ENCODE measurements around the gene ELSPBP1.
A peak's percentile ranks its signal among the peaks of the same experiment; 100 is the strongest.
"Not testable (repeated sequence)": the region's sequence is repeated elsewhere in the genome, so short reads cannot be mapped to it uniquely, and the experiment has no call there.

ELSPBP1 gene

GRCh38 chr19:47994209-47994802, at the start of gene ELSPBP1:
ELSPBP1 (plus strand) TSS chr19:47994632; CDS start chr19:48008668, 14,036 bp downstream.
- Histone ChIP-seq H3K4me3 (no peak within 1 kb of the TSS), H3K9me3 (no peaks in the 10 kb centered on the region), H3K27me3 (ENCODE audit: low read depth) (0 out of 2 replicates have a peak, but pooled peaks cover 5% of the 10 kb centered on the region), H3K36me3 (replicated peaks) (no peaks in the 10 kb centered on the region), H3K4me1 (no peaks in the 10 kb centered on the region)
- in situ Hi-C loops (cut with MboI; ENCODE audit: low sequenced_read_pairs), result no loop called here
- no peak for DNase-seq (ENCODE audit: low spot score in 2 of 2)

- not testable (repeated sequence) for H3K36me3 ChIP-seq (replicated peaks); H3K4me3 ChIP-seq; H3K27me3 ChIP-seq (ENCODE audit: low read depth); H3K4me1 ChIP-seq; H3K9me3 ChIP-seq
- peak in 1 of 2 experiments; percentile 40 for DNase-seq (ENCODE audit: low spot score in 2 of 2)
- in situ Hi-C loops (cut with MboI; ENCODE audit: low sequenced_read_pairs), result loop anchor here (25.0 kb wide), 1 partner anchor 637 kb away; no protein-coding TSS in a partner anchor
Observed at GRCh38 chr19:47949852-47950521, 44.4 kb upstream of the ELSPBP1 start.

GRCh38 chr19:47952132-47952531, 42.3 kb upstream of the ELSPBP1 start:
- not testable (repeated sequence) for H3K36me3 ChIP-seq (replicated peaks); H3K4me3 ChIP-seq; H3K4me1 ChIP-seq; H3K27me3 ChIP-seq (ENCODE audit: low read depth); DNase-seq (ENCODE audit: low spot score in 2 of 2); H3K9me3 ChIP-seq
- in situ Hi-C loops (cut with MboI; ENCODE audit: low sequenced_read_pairs), result loop anchor here (25.0 kb wide), 1 partner anchor 635 kb away; no protein-coding TSS in a partner anchor

- H3K4me3 ChIP-seq, result not testable (repeated sequence)
- in situ Hi-C loops (cut with MboI; ENCODE audit: low sequenced_read_pairs), result loop anchor here (25.0 kb wide), 1 partner anchor 631 kb away; no protein-coding TSS in a partner anchor
Observed at GRCh38 chr19:47955936-47956335, 38.5 kb upstream of the ELSPBP1 start.

GRCh38 chr19:47973529-47973928, 20.9 kb upstream of the ELSPBP1 start:
- Histone ChIP-seq H3K4me3 (no peak overlapping the region), H3K4me1 (no peaks in the 10 kb centered on the region), H3K36me3 (replicated peaks) (no peaks in the 10 kb centered on the region), H3K27me3 (ENCODE audit: low read depth) (0 out of 2 replicates have a peak, but pooled peaks cover 4% of the 10 kb centered on the region), H3K9me3 (no peaks in the 10 kb centered on the region)
- in situ Hi-C loops (cut with MboI; ENCODE audit: low sequenced_read_pairs), result loop anchor here (25.0 kb wide), 1 partner anchor 614 kb away; no protein-coding TSS in a partner anchor
- no peak for DNase-seq (ENCODE audit: low spot score in 2 of 2)

More at GRCh38 chr19:47955936-47956335, 38.5 kb upstream of the ELSPBP1 start:
- not testable (repeated sequence) for H3K9me3 ChIP-seq; H3K4me1 ChIP-seq; H3K36me3 ChIP-seq (replicated peaks); DNase-seq (ENCODE audit: low spot score in 2 of 2); H3K27me3 ChIP-seq (ENCODE audit: low read depth)

GRCh38 chr19:47991191-47991808, 3.1 kb upstream of the ELSPBP1 start:
- no peaks in the 10 kb centered on the region for H3K36me3 ChIP-seq (replicated peaks)
- in situ Hi-C loops (cut with MboI; ENCODE audit: low sequenced_read_pairs), result no loop called here
- DNase-seq (ENCODE audit: low spot score in 2 of 2), result no peak
- H3K4me3 ChIP-seq, result no peak overlapping the region
- no peaks in the 10 kb centered on the region for H3K9me3 ChIP-seq
- no peaks in the 10 kb centered on the region for H3K4me1 ChIP-seq
- H3K27me3 ChIP-seq (ENCODE audit: low read depth), result 0 out of 2 replicates have a peak, but pooled peaks cover 5% of the 10 kb centered on the region

GRCh38 chr19:47992070-47992469, 2.4 kb upstream of the ELSPBP1 start, which contains the start of gene BSPH1:
BSPH1 (minus strand) TSS chr19:47992170; CDS start chr19:47992081, 89 bp downstream.
- in situ Hi-C loops (cut with MboI; ENCODE audit: low sequenced_read_pairs), result no loop called here
- Histone ChIP-seq H3K27me3 (ENCODE audit: low read depth) (0 out of 2 replicates have a peak, but pooled peaks cover 5% of the 10 kb centered on the region), H3K36me3 (replicated peaks) (no peaks in the 10 kb centered on the region), H3K4me3 (no peak within 1 kb of the TSS), H3K4me1 (no peaks in the 10 kb centered on the region), H3K9me3 (no peaks in the 10 kb centered on the region)
- no peak for DNase-seq (ENCODE audit: low spot score in 2 of 2)

GRCh38 chr19:47996230-47996727, 1.8 kb downstream of the ELSPBP1 start:
- Histone ChIP-seq H3K4me3 (no peak overlapping the region), H3K36me3 (replicated peaks) (no peaks in the 10 kb centered on the region), H3K27me3 (ENCODE audit: low read depth) (no peaks in the 10 kb centered on the region), H3K4me1 (no peaks in the 10 kb centered on the region), H3K9me3 (no peaks in the 10 kb centered on the region)
- no peak for DNase-seq (ENCODE audit: low spot score in 2 of 2)
- in situ Hi-C loops (cut with MboI; ENCODE audit: low sequenced_read_pairs), result no loop called here

- H3K4me3 ChIP-seq, result no peak overlapping the region
- no peak for DNase-seq (ENCODE audit: low spot score in 2 of 2)
- no peaks in the 10 kb centered on the region for H3K9me3 ChIP-seq
- H3K27me3 ChIP-seq (ENCODE audit: low read depth), result no peaks in the 10 kb centered on the region
- no peaks in the 10 kb centered on the region for H3K36me3 ChIP-seq (replicated peaks)
- in situ Hi-C loops (cut with MboI; ENCODE audit: low sequenced_read_pairs), result no loop called here
- no peaks in the 10 kb centered on the region for H3K4me1 ChIP-seq
Observed at GRCh38 chr19:47998800-47999199, 4.4 kb downstream of the ELSPBP1 start.

GRCh38 chr19:48000846-48001245, 6.4 kb downstream of the ELSPBP1 start:
- H3K4me1 ChIP-seq, result no peaks in the 10 kb centered on the region
- in situ Hi-C loops (cut with MboI; ENCODE audit: low sequenced_read_pairs), result loop anchor here (25.0 kb wide), 1 partner anchor 114 kb away; the partner anchor contains the start of gene SULT2A1
- H3K36me3 ChIP-seq (replicated peaks), result no peaks in the 10 kb centered on the region
- no peak overlapping the region for H3K4me3 ChIP-seq
- DNase-seq (ENCODE audit: low spot score in 2 of 2), result no peak
- H3K27me3 ChIP-seq (ENCODE audit: low read depth), result no peaks in the 10 kb centered on the region
- no peaks in the 10 kb centered on the region for H3K9me3 ChIP-seq

- no peak for DNase-seq (ENCODE audit: low spot score in 2 of 2)
- in situ Hi-C loops (cut with MboI; ENCODE audit: low sequenced_read_pairs), result loop anchor here (25.0 kb wide), 1 partner anchor 117 kb away; the partner anchor contains the start of gene SULT2A1
- H3K27me3 ChIP-seq (ENCODE audit: low read depth), result no peaks in the 10 kb centered on the region
Observed at GRCh38 chr19:48004236-48004635, 9.8 kb downstream of the ELSPBP1 start.

GRCh38 chr19:48006762-48007161, 12.3 kb downstream of the ELSPBP1 start:
- Histone ChIP-seq H3K4me3 (no peak overlapping the region), H3K9me3 (no peaks in the 10 kb centered on the region), H3K4me1 (no peaks in the 10 kb centered on the region), H3K27me3 (ENCODE audit: low read depth) (no peaks in the 10 kb centered on the region), H3K36me3 (replicated peaks) (no peaks in the 10 kb centered on the region)
- in situ Hi-C loops (cut with MboI; ENCODE audit: low sequenced_read_pairs), result loop anchor here (25.0 kb wide), 1 partner anchor 119 kb away; the partner anchor contains the start of gene SULT2A1
- peak in 1 of 2 experiments; percentile 25 for DNase-seq (ENCODE audit: low spot score in 2 of 2)

More at GRCh38 chr19:48004236-48004635, 9.8 kb downstream of the ELSPBP1 start:
- Histone ChIP-seq H3K4me3 (no peak overlapping the region), H3K36me3 (replicated peaks) (no peaks in the 10 kb centered on the region), H3K4me1 (no peaks in the 10 kb centered on the region), H3K9me3 (no peaks in the 10 kb centered on the region)

- no peaks in the 10 kb centered on the region for H3K9me3 ChIP-seq
- no peak overlapping the region for H3K4me3 ChIP-seq
- H3K4me1 ChIP-seq, result no peaks in the 10 kb centered on the region
- no peak for DNase-seq (ENCODE audit: low spot score in 2 of 2)
- no peaks in the 10 kb centered on the region for H3K27me3 ChIP-seq (ENCODE audit: low read depth)
- in situ Hi-C loops (cut with MboI; ENCODE audit: low sequenced_read_pairs), result loop anchor here (25.0 kb wide), 1 partner anchor 124 kb away; the partner anchor contains the start of gene SULT2A1
- no peaks in the 10 kb centered on the region for H3K36me3 ChIP-seq (replicated peaks)
Observed at GRCh38 chr19:48010932-48011758, 16.7 kb downstream of the ELSPBP1 start.
